ENCODE results near the gene CDK5. TPM values are rescaled to one million over a fixed set of nuclear protein-coding genes. Genes with fewer than 3 reads are reported as not detected.
"Not testable (repeated sequence)": the region's sequence is repeated elsewhere in the genome, so short reads cannot be mapped to it uniquely, and the experiment has no call there.

The CDK5 gene
- total RNA-seq, 1 donor from 2014 or later = 7.5 TPM

DNA sequence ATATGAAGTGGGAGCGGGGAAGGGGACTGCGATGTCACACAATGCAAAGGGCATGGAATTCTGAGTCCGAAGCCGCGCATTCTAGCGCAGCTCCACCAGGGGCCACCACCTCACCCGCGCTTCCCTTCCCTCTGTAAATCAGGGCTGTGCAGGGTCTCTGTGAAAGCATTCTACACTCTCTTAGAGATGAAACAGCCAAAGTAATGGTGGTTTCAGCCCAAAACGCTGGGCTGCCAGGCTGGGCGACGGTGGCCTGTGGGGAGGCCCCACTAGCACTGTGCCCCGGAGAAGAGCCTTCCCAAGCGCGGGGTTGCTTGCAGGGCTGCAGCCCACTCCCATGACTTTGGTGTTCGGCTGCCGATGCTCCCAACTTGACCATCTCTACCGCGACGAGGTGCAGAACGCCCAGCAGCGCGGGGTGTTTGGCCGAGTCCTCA, 44.8 kb downstream of the CDK5 start:
- TF ChIP-seq, protein P1, sequence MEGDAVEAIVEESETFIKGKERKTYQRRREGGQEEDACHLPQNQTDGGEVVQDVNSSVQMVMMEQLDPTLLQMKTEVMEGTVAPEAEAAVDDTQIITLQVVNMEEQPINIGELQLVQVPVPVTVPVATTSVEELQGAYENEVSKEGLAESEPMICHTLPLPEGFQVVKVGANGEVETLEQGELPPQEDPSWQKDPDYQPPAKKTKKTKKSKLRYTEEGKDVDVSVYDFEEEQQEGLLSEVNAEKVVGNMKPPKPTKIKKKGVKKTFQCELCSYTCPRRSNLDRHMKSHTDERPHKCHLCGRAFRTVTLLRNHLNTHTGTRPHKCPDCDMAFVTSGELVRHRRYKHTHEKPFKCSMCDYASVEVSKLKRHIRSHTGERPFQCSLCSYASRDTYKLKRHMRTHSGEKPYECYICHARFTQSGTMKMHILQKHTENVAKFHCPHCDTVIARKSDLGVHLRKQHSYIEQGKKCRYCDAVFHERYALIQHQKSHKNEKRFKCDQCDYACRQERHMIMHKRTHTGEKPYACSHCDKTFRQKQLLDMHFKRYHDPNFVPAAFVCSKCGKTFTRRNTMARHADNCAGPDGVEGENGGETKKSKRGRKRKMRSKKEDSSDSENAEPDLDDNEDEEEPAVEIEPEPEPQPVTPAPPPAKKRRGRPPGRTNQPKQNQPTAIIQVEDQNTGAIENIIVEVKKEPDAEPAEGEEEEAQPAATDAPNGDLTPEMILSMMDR (IDR thresholded peaks at IDR 0.05) = no peak
- ATAC-seq (ENCODE audit: low read depth) (peak; percentile 18), DNase-seq (no peak)
- intact Hi-C loops (cut with micrococcal nuclease) = loop anchor here (1.0 to 5.0 kb wide), 7 partner anchors 15 to 576 kb away; partner anchors contain the start of genes ABCB8 and SLC4A2
- H3K9me3 Mint-ChIP-seq = no peaks in the 10 kb centered on the region
- H3K27me3 Mint-ChIP-seq = no peaks in the 10 kb centered on the region
- ChIA-PET CTCF (interaction anchor here (0.9 to 1.7 kb wide), 2 partner anchors 15 to 99 kb away, joined by 3 to 5 read pairs; partner anchors contain the start of gene ABCB8), POLR2A (interaction anchor here (0.7 kb wide), 1 partner anchor 50 kb away, joined by 3 read pairs; no protein-coding TSS in a partner anchor)
- H3K4me1 Mint-ChIP-seq = peaks cover 45% of the 10 kb centered on the region
- no peak overlapping the region for H3K27ac Mint-ChIP-seq
- H3K4me3 Mint-ChIP-seq = peak overlapping the region; percentile 41
- H3K36me3 Mint-ChIP-seq (ENCODE audit: low read depth) = no peaks in the 10 kb centered on the region

DNA sequence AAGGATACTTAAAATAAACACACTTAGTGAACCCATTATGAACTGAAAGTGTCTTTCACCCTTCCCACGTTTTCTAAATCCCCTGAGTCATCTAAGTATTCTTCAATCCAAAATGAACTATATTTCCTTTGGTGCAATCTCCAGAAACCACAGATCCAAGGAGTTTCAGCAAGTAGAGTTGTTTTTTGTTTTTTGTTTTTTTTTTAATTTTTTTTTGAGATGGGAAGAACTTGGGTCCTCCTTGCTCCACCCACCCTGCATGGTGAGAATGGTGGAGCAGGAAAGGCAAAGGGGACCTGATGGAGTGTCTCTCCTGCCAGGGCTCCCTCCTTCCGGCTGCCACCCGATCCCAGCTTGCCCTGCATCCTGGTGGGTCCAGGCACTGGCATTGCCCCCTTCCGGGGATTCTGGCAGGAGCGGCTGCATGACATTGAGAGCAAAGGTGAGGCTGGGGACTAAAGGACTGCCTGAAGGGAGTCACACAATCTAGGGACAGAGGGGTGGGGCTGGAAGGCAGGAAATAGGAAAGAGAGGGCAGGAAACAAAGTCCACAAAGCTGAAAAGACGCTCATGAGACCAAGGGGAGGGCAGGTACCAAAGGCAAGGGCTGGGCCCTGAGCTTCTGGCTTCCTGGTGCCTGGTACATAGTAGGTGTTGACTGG, 45.5 kb downstream of the CDK5 start:
- H3K4me1 Mint-ChIP-seq = peaks cover 41% of the 10 kb centered on the region
- DNase-seq (no peak), ATAC-seq (ENCODE audit: low read depth) (no peak)
- TF ChIP-seq, protein P1 (IDR thresholded peaks at IDR 0.05) = no peak
- ChIA-PET CTCF (interaction anchor here (1.7 kb wide), 1 partner anchor 100 kb away, joined by 5 read pairs; no protein-coding TSS in a partner anchor), POLR2A (no interaction called here)
- intact Hi-C loops (cut with micrococcal nuclease) = loop anchor here (2.0 to 5.0 kb wide), 4 partner anchors 77 to 575 kb away; no protein-coding TSS in a partner anchor
- H3K4me3 Mint-ChIP-seq = no peak overlapping the region
- H3K9me3 Mint-ChIP-seq = no peaks in the 10 kb centered on the region
- no peaks in the 10 kb centered on the region for H3K36me3 Mint-ChIP-seq (ENCODE audit: low read depth)
- no peaks in the 10 kb centered on the region for H3K27me3 Mint-ChIP-seq
- no peak overlapping the region for H3K27ac Mint-ChIP-seq

DNA sequence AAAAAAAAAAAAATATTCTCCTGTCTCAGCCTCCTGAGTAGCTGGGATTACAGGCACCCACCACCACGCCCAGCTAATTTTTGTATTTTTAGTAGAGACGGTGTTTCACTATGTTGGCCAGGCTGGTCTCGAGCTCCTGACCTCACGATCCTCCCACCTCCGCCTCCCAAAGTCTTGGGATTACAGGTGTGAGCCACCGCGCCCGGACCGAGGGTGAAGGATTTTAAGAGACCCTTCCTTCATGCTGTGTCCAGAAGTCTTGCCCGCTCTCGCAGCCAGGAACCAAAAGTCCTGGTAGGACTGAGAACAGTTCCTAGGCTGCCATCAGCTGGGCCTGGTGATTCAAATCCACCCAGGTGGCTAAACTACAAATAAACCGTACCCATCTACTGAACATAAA, 46.1 kb downstream of the CDK5 start:
- not testable (repeated sequence) for H3K4me3 Mint-ChIP-seq, H3K9me3 Mint-ChIP-seq

DNA sequence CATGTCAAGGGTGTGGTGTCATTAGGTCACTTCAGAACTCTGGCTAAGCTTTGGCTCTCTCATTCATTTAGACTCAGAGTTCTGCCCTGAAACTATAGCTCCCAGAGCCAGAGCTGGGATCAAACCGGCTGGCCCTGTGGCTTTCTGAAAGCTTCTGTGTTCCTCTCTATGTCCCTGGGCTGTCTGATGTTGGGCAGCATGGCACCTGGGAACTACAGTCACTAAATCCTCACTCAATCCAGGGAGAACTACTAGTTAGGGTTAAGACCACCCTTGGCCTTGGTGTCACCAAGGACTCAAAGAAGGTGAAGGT, 46.6 kb downstream of the CDK5 start:
- ATAC-seq (ENCODE audit: low read depth) (no peak), DNase-seq (no peak)
- intact Hi-C loops (cut with micrococcal nuclease) = loop anchor here (5.0 kb wide), 2 partner anchors 341 to 574 kb away; no protein-coding TSS in a partner anchor
- Mint-ChIP-seq H3K4me3 (no peak overlapping the region), H3K36me3 (ENCODE audit: low read depth) (no peaks in the 10 kb centered on the region), H3K27me3 (no peaks in the 10 kb centered on the region), H3K27ac (no peak overlapping the region), H3K9me3 (no peaks in the 10 kb centered on the region), H3K4me1 (peaks cover 40% of the 10 kb centered on the region)
- CTCF ChIA-PET = interaction anchor here (0.7 to 3.2 kb wide), 2 partner anchors 49 to 153 kb away, joined by 3 to 12 read pairs; no protein-coding TSS in a partner anchor
- POLR2A ChIA-PET = no interaction called here
- TF ChIP-seq, protein P1 (IDR thresholded peaks at IDR 0.05) = no peak

More for the DNA sequence above, 46.1 kb downstream of the CDK5 start:
- H3K27me3 Mint-ChIP-seq; H3K36me3 Mint-ChIP-seq (ENCODE audit: low read depth); ATAC-seq (ENCODE audit: low read depth); POLR2A ChIA-PET; H3K27ac Mint-ChIP-seq; DNase-seq: not testable (repeated sequence)
- peaks cover 41% of the 10 kb centered on the region for H3K4me1 Mint-ChIP-seq
- intact Hi-C loops (cut with micrococcal nuclease) = loop anchor here (2.0 to 5.0 kb wide), 4 partner anchors 77 to 574 kb away; no protein-coding TSS in a partner anchor
- CTCF ChIA-PET = interaction anchor here (1.7 kb wide), 1 partner anchor 100 kb away, joined by 5 read pairs; no protein-coding TSS in a partner anchor

DNA sequence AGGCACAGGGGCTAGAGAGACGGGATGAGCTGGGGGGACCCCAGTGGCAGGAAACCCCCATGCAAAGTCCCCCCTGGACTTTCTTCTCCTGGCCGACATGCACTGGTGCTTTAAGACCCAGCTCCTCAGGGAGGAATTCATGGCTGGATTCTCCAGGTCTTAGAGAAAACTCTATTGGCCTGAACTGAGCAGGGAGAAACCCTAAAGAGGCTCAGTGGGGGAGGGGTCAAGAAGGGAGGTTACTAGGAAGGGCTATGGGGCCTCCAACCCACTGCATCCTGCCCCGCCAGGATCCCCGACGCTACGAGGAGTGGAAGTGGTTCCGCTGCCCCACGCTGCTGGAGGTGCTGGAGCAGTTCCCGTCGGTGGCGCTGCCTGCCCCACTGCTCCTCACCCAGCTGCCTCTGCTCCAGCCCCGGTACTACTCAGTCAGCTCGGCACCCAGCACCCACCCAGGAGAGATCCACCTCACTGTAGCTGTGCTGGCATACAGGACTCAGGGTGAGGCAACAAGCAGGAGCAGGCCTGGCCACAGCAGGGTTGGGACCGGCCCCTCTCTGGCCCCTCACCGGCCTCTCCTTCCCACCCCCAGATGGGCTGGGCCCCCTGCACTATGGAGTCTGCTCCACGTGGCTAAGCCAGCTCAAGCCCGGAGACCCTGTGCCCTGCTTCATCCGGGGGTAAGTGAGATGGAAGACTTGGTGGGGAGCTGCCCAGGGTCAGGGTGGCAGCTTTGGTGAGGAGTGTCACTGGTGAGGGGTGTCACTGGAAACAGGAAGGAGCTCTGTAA, 47.2 kb downstream of the CDK5 start:
- ATAC-seq (ENCODE audit: low read depth) (no peak), DNase-seq (no peak)
- Mint-ChIP-seq H3K27me3 (no peaks in the 10 kb centered on the region), H3K9me3 (no peaks in the 10 kb centered on the region), H3K27ac (no peak overlapping the region), H3K4me3 (no peak overlapping the region), H3K36me3 (ENCODE audit: low read depth) (no peaks in the 10 kb centered on the region), H3K4me1 (peaks cover 38% of the 10 kb centered on the region)
- intact Hi-C loops (cut with micrococcal nuclease) = loop anchor here (5.0 kb wide), 2 partner anchors 342 to 573 kb away; no protein-coding TSS in a partner anchor
- ChIA-PET CTCF (interaction anchor here (0.6 to 3.2 kb wide), 4 partner anchors 48 to 565 kb away, joined by 3 to 12 read pairs (median 4); no protein-coding TSS in a partner anchor), POLR2A (no interaction called here)
- TF ChIP-seq, protein P1 (IDR thresholded peaks at IDR 0.05) = no peak

All from activated B cell treated with CpG ODN at 0.5 μM for 24 hours (primary cell).